GM23338 (cell line): ENCODE measurements around the gene INO80C. TPM values are rescaled to one million over a fixed set of nuclear protein-coding genes. Genes with fewer than 3 reads are reported as not detected.

ENCODE experiments used
- ATAC-seq: fragments of 200-7000 bp; cut with Tn5 transposase; 3 replicates; pipeline ENCODE4 v1.9.1; 2020
- DNase-seq: peaks from one replicate; pipeline ENCODE4 v3.0.0-alpha.2; 2015; ENCODE audit warnings: low spot score
- H2AFZ ChIP-seq: fragments of 200-600 bp; sonication (generic); 2 replicates; pipeline ENCODE4 v1.8.0; 2016; ENCODE audit warnings: antibody characterized with exemption, mild to moderate bottlenecking, moderate library complexity
- H3F3A ChIP-seq: fragments of 200-600 bp; sonication (generic); replicated peaks from 2 replicates; pipeline ENCODE4 v1.8.0; 2017; ENCODE audit warnings: antibody characterized with exemption, mixed run types, low read depth
- H3K27ac ChIP-seq: fragments of 200-600 bp; sonication (generic); 2 replicates; pipeline ENCODE4 v1.6.1; 2016; ENCODE audit warnings: low read depth
- H3K27me3 ChIP-seq: fragments of 200-600 bp; sonication (generic); 2 replicates; pipeline ENCODE4 v1.8.0; 2016; ENCODE audit warnings: mild to moderate bottlenecking, mixed run types, moderate library complexity; ENCODE audit not compliant: insufficient read depth
- H3K36me3 ChIP-seq: fragments of 200-600 bp; sonication (generic); 2 replicates; pipeline ENCODE4 v1.8.0; 2016; ENCODE audit warnings: mild to moderate bottlenecking; ENCODE audit not compliant: insufficient read depth
- H3K4me1 ChIP-seq: fragments of 200-600 bp; sonication (generic); 2 replicates; pipeline ENCODE4 v1.8.0; 2016; ENCODE audit warnings: mild to moderate bottlenecking, moderate library complexity; ENCODE audit not compliant: insufficient read depth
- H3K4me2 ChIP-seq: fragments of 200-600 bp; sonication (generic); 2 replicates; pipeline ENCODE4 v1.7.1; 2017; ENCODE audit warnings: mixed run types
- H3K4me3 ChIP-seq: fragments of 200-600 bp; sonication (generic); 2 replicates; pipeline ENCODE4 v1.6.1; 2016; ENCODE audit warnings: mixed run types
- H3K79me2 ChIP-seq: fragments of 200-600 bp; sonication (generic); replicated peaks from 2 replicates; pipeline ENCODE4 v1.8.0; 2017; ENCODE audit warnings: mild to moderate bottlenecking; ENCODE audit not compliant: insufficient read depth
- H3K9me2 ChIP-seq: fragments of 200-600 bp; sonication (generic); 2 replicates; pipeline ENCODE4 v1.8.0; 2017; ENCODE audit not compliant: insufficient read depth
- H4K20me1 ChIP-seq: fragments of 200-600 bp; sonication (generic); replicated peaks from 2 replicates; pipeline ENCODE4 v1.8.0; 2017; ENCODE audit warnings: mild to moderate bottlenecking; ENCODE audit not compliant: insufficient read depth
- H3K27ac Mint-ChIP-seq: 2 replicates; pipeline ENCODE4 v1.8.0; 2020; ENCODE audit warnings: inconsistent platforms, mild to moderate bottlenecking, moderate library complexity, mixed read lengths
- H3K27me3 Mint-ChIP-seq: 3 replicates; pipeline ENCODE4 v1.8.0; 2022; ENCODE audit warnings: low read depth, mild to moderate bottlenecking, moderate library complexity, mixed read lengths, inconsistent platforms; ENCODE audit not compliant: insufficient read depth, poor library complexity
- H3K36me3 Mint-ChIP-seq: 3 replicates; pipeline ENCODE4 v1.8.0; 2021; ENCODE audit warnings: low read depth, mild to moderate bottlenecking, inconsistent platforms, moderate library complexity, mixed read lengths
- H3K4me1 Mint-ChIP-seq: 3 replicates; pipeline ENCODE4 v1.8.0; 2020; ENCODE audit warnings: mild to moderate bottlenecking, inconsistent platforms, mixed read lengths
- H3K4me3 Mint-ChIP-seq: 3 replicates; pipeline ENCODE4 v1.8.0; 2021; ENCODE audit warnings: moderate library complexity, mild to moderate bottlenecking, inconsistent platforms, mixed read lengths
- H3K9me3 Mint-ChIP-seq: 3 replicates; pipeline ENCODE4 v1.8.0; 2020; ENCODE audit warnings: moderate library complexity, mild to moderate bottlenecking, inconsistent platforms, mixed read lengths
- CREB1 ChIP-seq: fragments of 250-450 bp; sonication (Bioruptor Pico); IDR thresholded peaks from 2 replicates; pipeline ENCODE4 v1.5.0; 2020; ENCODE audit warnings: low read depth, mild to moderate bottlenecking, moderate library complexity
- ETS1 ChIP-seq: IDR thresholded peaks from 2 replicates; pipeline ENCODE4 v1.6.1; 2016; ENCODE audit warnings: antibody characterized with exemption
- EZH2 ChIP-seq: fragments of 200-600 bp; sonication (generic); IDR thresholded peaks from one replicate; pipeline ENCODE4 v1.8.0; 2017; ENCODE audit warnings: antibody characterized with exemption, mild to moderate bottlenecking, low read depth; ENCODE audit not compliant: unreplicated experiment
- NANOG ChIP-seq: IDR thresholded peaks from 2 replicates; pipeline ENCODE4 v1.6.1; 2016; ENCODE audit warnings: antibody characterized with exemption, borderline replicate concordance
- STAT1 ChIP-seq: IDR thresholded peaks from one replicate; pipeline ENCODE4 v1.6.1; 2016; ENCODE audit warnings: antibody characterized with exemption; ENCODE audit not compliant: unreplicated experiment
- ZNF114 ChIP-seq: fragments of 250-450 bp; sonication (Bioruptor Pico); IDR thresholded peaks from 2 replicates; pipeline ENCODE4 v1.5.0; 2020; ENCODE audit warnings: mild to moderate bottlenecking, moderate library complexity
- ZNF462 ChIP-seq: fragments of 250-450 bp; sonication (Bioruptor Pico); IDR thresholded peaks from 2 replicates; pipeline ENCODE4 v1.5.0; 2020; ENCODE audit warnings: mild to moderate bottlenecking, moderate library complexity
- polyA plus RNA-seq: library from polyadenylated mRNA; unstranded; fragments of >200 nt; fragmentation: Nextera tagmentation; extraction: Ambion mirVana; gene quantifications from 2 replicates; pipeline ENCODE4 v1.2.1, GENCODE V29; 2016
- total RNA-seq: library from RNA; depleted of rRNA; stranded (reverse); fragments of >200 nt; shearing (Covaris generic); gene quantifications from 2 replicates; pipeline ENCODE4 v1.2.3, GENCODE V29; 2014

INO80C gene
- total and polyA plus RNA-seq, 2 experiments from 2014 or later, result 16.3 to 52.3 TPM

- TF ChIP-seq ZNF462 (CRISPR knock-in tag), result no peak
- no peak for TF ChIP-seq EZH2
- no peak for TF ChIP-seq ETS1
- TF ChIP-seq ZNF114, result no peak
- no peak for TF ChIP-seq STAT1
Observed at GRCh38 chr18:35437836-35438235, 59.9 kb downstream of the INO80C start (continued).

- no peak overlapping the region for H2AFZ ChIP-seq
- no peaks in the 10 kb centered on the region for H3K9me2 ChIP-seq
- H3K27ac ChIP-seq, result no peak overlapping the region
- ATAC-seq, result no peak
- Mint-ChIP-seq H3K27ac (no peak overlapping the region), H3K4me1 (peaks cover 5% of the 10 kb centered on the region; the same call in 2 of the 3 replicates), H3K9me3 (no peaks in the 10 kb centered on the region), H3K36me3 (no peaks in the 10 kb centered on the region), H3K4me3 (no peak overlapping the region), H3K27me3 (peaks cover 3% of the 10 kb centered on the region)
- no peaks in the 10 kb centered on the region for H3K27me3 ChIP-seq
- no peaks in the 10 kb centered on the region for H3K36me3 ChIP-seq
- H3K4me1 ChIP-seq, result no peaks in the 10 kb centered on the region; the same call in 1 of the 2 replicates
- H3F3A ChIP-seq, result no peaks in the 10 kb centered on the region
- no peak for DNase-seq
- no peak overlapping the region for H3K4me3 ChIP-seq
- H4K20me1 ChIP-seq, result no peaks in the 10 kb centered on the region
- no peak overlapping the region for H3K4me2 ChIP-seq
- H3K79me2 ChIP-seq, result no peaks in the 10 kb centered on the region
- TF ChIP-seq STAT1, result no peak
- no peak for TF ChIP-seq NANOG
- no peak for TF ChIP-seq CREB1
- no peak for TF ChIP-seq ZNF462 (CRISPR knock-in tag)
Observed at GRCh38 chr18:35436076-35436649, 61.6 kb downstream of the INO80C start.
